CD4-positive, alpha-beta T cell treated with Interleukin-2 at 100 ng/mL for 4 hours (primary cell): ENCODE results near the gene RTP2.
A peak's percentile ranks its signal among the peaks of the same experiment; 100 is the strongest.

Source experiments
- DNase-seq: peaks from one replicate; pipeline ENCODE4 v3.0.0-alpha.2; 2020; ENCODE audit warnings: low spot score

Gene RTP2

GRCh38 chr3:187702507-187703033 lies at the start of gene RTP2:
Gene RTP2 (minus strand): TSS chr3:187702557. CDS start chr3:187702128, 429 bp downstream.
- no peak for DNase-seq

GRCh38 chr3:187750513-187751123 lies 48.3 kb upstream of the RTP2 start:
- DNase-seq: no peak

GRCh38 chr3:187750006-187750512 lies 47.7 kb upstream of the RTP2 start:
- DNase-seq: no peak

GRCh38 chr3:187748050-187748481 lies 45.7 kb upstream of the RTP2 start:
- DNase-seq: peak; percentile 92

- no peak for DNase-seq
These were observed 45.1 kb upstream of the RTP2 start for GRCh38 chr3:187747506-187747905.

GRCh38 chr3:187746442-187747281 lies 44.3 kb upstream of the RTP2 start:
- peak; percentile 12 for DNase-seq

- DNase-seq: no peak
These were observed 43.7 kb upstream of the RTP2 start for GRCh38 chr3:187746059-187746441.

GRCh38 chr3:187745201-187746058 lies 43.1 kb upstream of the RTP2 start, which contains the start of gene BCL6:
Gene BCL6 (minus strand): TSS chr3:187745468. CDS start chr3:187733693, 11,775 bp downstream.
- peak; percentile 97 for DNase-seq

- peak; percentile 61 for DNase-seq
These were observed 42.1 kb upstream of the RTP2 start for GRCh38 chr3:187744169-187745151.

- DNase-seq: peak; percentile 52
These were observed 41.1 kb upstream of the RTP2 start for GRCh38 chr3:187743195-187744141.

GRCh38 chr3:187742351-187743171 lies 40.2 kb upstream of the RTP2 start:
- peak; percentile 29 for DNase-seq

- DNase-seq: peak; percentile 80
These were observed 39.3 kb upstream of the RTP2 start for GRCh38 chr3:187741403-187742350.

GRCh38 chr3:187740421-187741399 lies 38.4 kb upstream of the RTP2 start:
- peak; percentile 68 for DNase-seq

- peak; percentile 79 for DNase-seq
These were observed 37.4 kb upstream of the RTP2 start for GRCh38 chr3:187739561-187740332.

GRCh38 chr3:187739094-187739560 lies 36.8 kb upstream of the RTP2 start:
- no peak for DNase-seq
